Transverse colon (tissue), 4 donors: ENCODE measurements around the gene AP1G2.

Experiments
- CTCF ChIP-seq, 5 experiments: fragments of 200-600 bp in 3 of 5; fragments of 450-650 bp in 2 of 5; sonication (generic) in 3 of 5; IDR thresholded peaks; 1 replicate in 2 of 5; 2 replicates in 3 of 5; pipeline ENCODE4 v1.5.1; 2016 to 2017; ENCODE audit warnings: antibody characterized with exemption in 5 of 5, inconsistent platforms in 3 of 5, mild to moderate bottlenecking in 2 of 5, moderate library complexity in 1 of 5
- EP300 ChIP-seq: sonication (generic); formaldehyde crosslinking; IDR thresholded peaks from one replicate; pipeline ENCODE4 v1.6.1; 2017; ENCODE audit warnings: antibody characterized with exemption, low read depth
- POLR2A ChIP-seq: fragments of 450-650 bp; IDR thresholded peaks from one replicate; pipeline ENCODE4 v1.6.1; 2016; ENCODE audit warnings: antibody characterized with exemption, mild to moderate bottlenecking, moderate library complexity
- POLR2AphosphoS5 ChIP-seq, 3 donors: sonication (generic); formaldehyde crosslinking; IDR thresholded peaks; one replicate each; pipeline ENCODE4 v1.6.1; 2016; ENCODE audit warnings: antibody characterized with exemption in 3 of 3

GRCh38 chr14:23571701-23572523 lies 4.3 kb upstream of the AP1G2 start:
- no peak for TF ChIP-seq CTCF (IDR thresholded peaks at IDR 0.05)
- TF ChIP-seq POLR2A: no peak
- no peak for TF ChIP-seq EP300
- no peak for TF ChIP-seq POLR2AphosphoS5 (IDR thresholded peaks at IDR 0.05)
